Neuronal stem cell (in vitro differentiated cells): ENCODE measurements around the gene SAMD14.

Source experiments
- DNase-seq: peaks from one replicate; pipeline ENCODE4 v3.0.0-alpha.2; 2013; ENCODE audit warnings: low spot score
- H2AFZ ChIP-seq: one replicate; pipeline ENCODE4 v1.6.1; 2013; ENCODE audit warnings: mild to moderate bottlenecking, low read length, inconsistent platforms
- H2AK5ac ChIP-seq: 2 replicates; pipeline ENCODE4 v1.6.1; 2013; ENCODE audit warnings: low read depth, mild to moderate bottlenecking, inconsistent platforms, low read length, moderate library complexity, mixed read lengths
- H2BK120ac ChIP-seq: 2 replicates; pipeline ENCODE4 v1.6.1; 2013; ENCODE audit warnings: low read depth, mild to moderate bottlenecking, inconsistent platforms, low read length, moderate library complexity, mixed read lengths
- H2BK12ac ChIP-seq: one replicate; pipeline ENCODE4 v1.6.1; 2013; ENCODE audit warnings: low read length, inconsistent platforms
- H2BK15ac ChIP-seq: 2 replicates; pipeline ENCODE4 v1.6.1; 2013; ENCODE audit warnings: mild to moderate bottlenecking, low read length, inconsistent platforms, mixed read lengths
- H2BK5ac ChIP-seq: one replicate; pipeline ENCODE4 v1.6.1; 2013; ENCODE audit warnings: inconsistent platforms, mild to moderate bottlenecking, low read length, moderate library complexity
- H3K14ac ChIP-seq: one replicate; pipeline ENCODE4 v1.6.1; 2013; ENCODE audit warnings: low read length, inconsistent platforms
- H3K18ac ChIP-seq: 2 replicates; pipeline ENCODE4 v1.6.1; 2013; ENCODE audit warnings: low read length, inconsistent platforms
- H3K23ac ChIP-seq: 2 replicates; pipeline ENCODE4 v1.6.1; 2013; ENCODE audit warnings: low read depth, mild to moderate bottlenecking, mixed read lengths, low read length, inconsistent platforms; ENCODE audit not compliant: poor library complexity
- H3K27ac ChIP-seq: replicated peaks from 3 replicates; pipeline ENCODE4 v1.5.1; 2013; ENCODE audit warnings: low read length, inconsistent platforms
- H3K27me3 ChIP-seq, 3 experiments: 2 replicates each; pipeline ENCODE4 v1.6.1; 2013; ENCODE audit warnings: low read length in 3 of 3, mild to moderate bottlenecking in 2 of 3, inconsistent platforms in 1 of 3, low read depth in 1 of 3, mixed read lengths in 1 of 3, moderate library complexity in 1 of 3; ENCODE audit not compliant: control insufficient read depth in 3 of 3, insufficient read depth in 3 of 3
- H3K36me3 ChIP-seq, 2 donors: replicated peaks in 1 of 2; 2 replicates each; pipeline ENCODE4 v1.6.1; 2013; ENCODE audit warnings: low read length in 2 of 2; ENCODE audit not compliant: control insufficient read depth in 2 of 2, insufficient read depth in 2 of 2
- H3K4ac ChIP-seq: 2 replicates; pipeline ENCODE4 v1.6.1; 2013; ENCODE audit warnings: inconsistent platforms, mild to moderate bottlenecking, low read length, moderate library complexity
- H3K4me1 ChIP-seq, 2 donors: 1 replicate in 1 of 2; 2 replicates in 1 of 2; pipeline ENCODE4 v1.6.1; 2013; ENCODE audit warnings: low read length in 2 of 2, low read depth in 1 of 2; ENCODE audit not compliant: control insufficient read depth in 2 of 2, insufficient read depth in 1 of 2
- H3K4me2 ChIP-seq: one replicate; pipeline ENCODE4 v1.6.1; 2013; ENCODE audit warnings: mild to moderate bottlenecking, low read length, inconsistent platforms; ENCODE audit not compliant: insufficient read depth, poor library complexity, severe bottlenecking
- H3K4me3 ChIP-seq, 2 donors: 2 replicates each; pipeline ENCODE4 v1.5.1; 2013; ENCODE audit warnings: low read length in 2 of 2, mild to moderate bottlenecking in 2 of 2, inconsistent platforms in 1 of 2, moderate library complexity in 1 of 2
- H3K79me1 ChIP-seq: one replicate; pipeline ENCODE4 v1.6.1; 2013; ENCODE audit warnings: low read depth, mild to moderate bottlenecking, inconsistent platforms, low read length, moderate library complexity
- H3K9ac ChIP-seq: one replicate; pipeline ENCODE4 v1.6.1; 2013; ENCODE audit warnings: mild to moderate bottlenecking, low read depth, low read length, inconsistent platforms; ENCODE audit not compliant: poor library complexity
- H3K9me3 ChIP-seq, 2 donors: replicated peaks in 1 of 2; 2 replicates each; pipeline versions ENCODE3 to v1.6.1; 2013; ENCODE audit warnings: low read length in 2 of 2, mild to moderate bottlenecking in 2 of 2, inconsistent platforms in 1 of 2, low read depth in 1 of 2, mixed read lengths in 1 of 2, moderate library complexity in 1 of 2; ENCODE audit not compliant: control insufficient read depth in 2 of 2, insufficient read depth in 1 of 2
- H4K8ac ChIP-seq: one replicate; pipeline ENCODE4 v1.6.1; 2013; ENCODE audit warnings: low read depth, mild to moderate bottlenecking, inconsistent platforms, low read length, moderate library complexity
- H4K91ac ChIP-seq: one replicate; pipeline ENCODE4 v1.6.1; 2013; ENCODE audit warnings: low read length, low read depth, mild to moderate bottlenecking, inconsistent platforms; ENCODE audit not compliant: poor library complexity
- WGBS, 2 donors: extraction: QIAGEN DNeasy Blood & Tissue Kit; methylation state at CpG; one replicate each; pipeline ENCODE4 v1.1.7; 2013; ENCODE audit warnings: missing lambda C conversion rate in 2 of 2, mixed read lengths in 1 of 2; ENCODE audit not compliant: insufficient read length in 2 of 2, insufficient replicate concordance in 1 of 2; ENCODE audit errors: extremely low coverage in 2 of 2; 5-methylcytosine and 5-hydroxymethylcytosine counted together

The SAMD14 gene

DNA sequence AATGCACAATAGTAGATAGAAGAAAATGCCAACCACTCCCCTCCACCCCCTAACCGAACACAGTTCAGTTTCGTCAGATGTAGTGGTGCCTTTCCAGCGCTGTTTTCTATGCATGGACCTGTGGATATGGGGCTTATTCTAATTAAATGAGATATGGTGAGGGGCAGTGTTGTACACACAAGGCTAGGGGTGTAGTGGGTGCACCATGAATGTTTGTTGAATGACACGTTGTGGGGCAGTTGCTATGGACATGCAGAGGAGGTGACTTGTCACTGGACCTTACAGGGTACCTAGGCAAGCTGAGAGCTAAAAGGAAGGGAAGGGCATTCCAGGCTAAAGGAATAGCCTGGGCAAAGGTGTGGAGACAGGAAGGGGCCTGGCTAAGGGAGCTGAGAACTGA is 31.4 kb downstream of the SAMD14 start:
- H3K79me1 ChIP-seq: peaks cover 8% of the 10 kb centered on the region
- no peak overlapping the region for H2AFZ ChIP-seq
- DNase-seq: no peak
- no peak overlapping the region for H3K9ac ChIP-seq
- no peak overlapping the region for H3K27ac ChIP-seq
- H3K9me3 ChIP-seq: no peaks in the 10 kb centered on the region
- H3K4me1 ChIP-seq: peaks cover 24 to 27% of the 10 kb centered on the region in 2 donors
- no peak overlapping the region for H3K4me2 ChIP-seq
- H3K36me3 ChIP-seq: peaks cover 0 to 5% of the 10 kb centered on the region in 2 donors
- no peak overlapping the region for H2BK120ac ChIP-seq
- H3K4ac ChIP-seq: no peak overlapping the region
- no CpG with 5 or more reads among the region's 4 CpGs for WGBS, 2 donors
- H3K18ac ChIP-seq: no peak overlapping the region
- H3K4me3 ChIP-seq: no peak overlapping the region
- no peak overlapping the region for H3K14ac ChIP-seq
- no peak overlapping the region for H4K91ac ChIP-seq
- H2BK12ac ChIP-seq: no peak overlapping the region
- H2BK5ac ChIP-seq: no peak overlapping the region
- no peak overlapping the region for H3K23ac ChIP-seq
- H4K8ac ChIP-seq: peak overlapping the region; percentile 57
- no peak overlapping the region for H2BK15ac ChIP-seq
- H2AK5ac ChIP-seq: no peak overlapping the region
- H3K27me3 ChIP-seq: no peaks in the 10 kb centered on the region

DNA sequence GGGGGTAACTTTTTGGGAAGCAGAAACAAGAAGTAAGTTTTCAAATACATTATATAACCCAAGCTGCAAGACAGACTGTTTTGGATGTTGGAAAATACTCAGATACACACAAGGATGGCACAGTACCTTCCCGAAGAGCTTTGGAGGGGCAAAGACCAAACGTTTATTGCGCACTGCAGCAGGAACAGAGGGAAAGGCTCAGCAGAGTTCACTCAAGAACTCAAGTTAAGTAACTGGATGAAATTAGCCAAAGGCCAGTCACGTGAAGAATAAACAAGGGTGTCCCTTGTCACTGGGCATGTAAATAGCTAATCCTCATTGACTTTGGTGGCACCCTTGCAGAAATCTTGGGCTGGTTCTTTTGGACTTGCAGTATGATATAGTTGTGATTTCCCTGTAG is 32.0 kb downstream of the SAMD14 start:
- peaks cover 24 to 27% of the 10 kb centered on the region in 2 donors for H3K4me1 ChIP-seq
- no peak overlapping the region for H2BK12ac ChIP-seq
- no peak overlapping the region for H3K14ac ChIP-seq
- H3K4ac ChIP-seq: no peak overlapping the region
- H4K8ac ChIP-seq: no peak overlapping the region
- H3K4me3 ChIP-seq: no peak overlapping the region
- H3K27me3 ChIP-seq: peaks cover 0 to 4% (median 0%) of the 10 kb centered on the region in 3 experiments
- H3K9me3 ChIP-seq: no peaks in the 10 kb centered on the region
- no peak overlapping the region for H2BK15ac ChIP-seq
- no CpG with 5 or more reads among the region's 4 CpGs for WGBS, 2 donors
- no peak overlapping the region for H3K23ac ChIP-seq
- no peak overlapping the region for H2BK120ac ChIP-seq
- no peak overlapping the region for H2AK5ac ChIP-seq
- no peak for DNase-seq
- H2AFZ ChIP-seq: no peak overlapping the region
- H4K91ac ChIP-seq: no peak overlapping the region
- H3K18ac ChIP-seq: no peak overlapping the region
- H3K79me1 ChIP-seq: peaks cover 8% of the 10 kb centered on the region
- H3K4me2 ChIP-seq: no peak overlapping the region
- H3K36me3 ChIP-seq: peaks cover 0 to 5% of the 10 kb centered on the region in 2 donors
- no peak overlapping the region for H3K9ac ChIP-seq
- no peak overlapping the region for H2BK5ac ChIP-seq
- H3K27ac ChIP-seq: no peak overlapping the region

DNA sequence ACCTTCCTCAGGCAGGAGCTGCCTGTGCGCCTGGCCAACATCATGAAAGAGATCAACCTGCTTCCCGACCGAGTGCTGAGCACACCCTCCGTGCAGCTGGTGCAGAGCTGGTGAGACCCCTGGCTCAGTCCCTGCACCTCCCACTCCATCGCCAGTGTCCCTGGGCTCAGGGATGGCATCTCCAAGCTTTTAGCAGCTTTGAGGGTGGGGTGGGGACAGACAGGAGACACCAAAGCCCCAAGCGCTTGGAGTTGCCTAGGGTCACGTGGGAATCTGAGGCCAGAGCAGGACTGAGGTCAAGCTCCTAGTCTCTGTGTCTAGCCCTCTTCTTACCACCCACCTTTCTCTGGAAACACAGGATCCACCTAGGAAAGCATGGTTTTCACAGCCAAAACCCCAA is 32.5 kb downstream of the SAMD14 start:
- Histone ChIP-seq H3K4ac (no peak overlapping the region), H2AFZ (no peak overlapping the region), H2BK120ac (no peak overlapping the region), H3K4me2 (no peak overlapping the region), H3K27ac (no peak overlapping the region), H3K23ac (no peak overlapping the region), H3K27me3 (peaks cover 0 to 4% (median 0%) of the 10 kb centered on the region in 3 experiments), H2BK5ac (no peak overlapping the region), H3K14ac (no peak overlapping the region), H2BK12ac (no peak overlapping the region), H3K79me1 (peaks cover 8% of the 10 kb centered on the region), H4K91ac (no peak overlapping the region), H3K18ac (no peak overlapping the region), H2BK15ac (no peak overlapping the region), H2AK5ac (no peak overlapping the region), H4K8ac (no peak overlapping the region), H3K9ac (no peak overlapping the region), H3K36me3 (peaks cover 0 to 5% of the 10 kb centered on the region in 2 donors), H3K4me1 (peaks cover 24 to 27% of the 10 kb centered on the region in 2 donors), H3K9me3 (no peaks in the 10 kb centered on the region), H3K4me3 (no peak overlapping the region)
- no CpG with 5 or more reads among the region's 7 CpGs for WGBS, 2 donors
- no peak for DNase-seq

DNA sequence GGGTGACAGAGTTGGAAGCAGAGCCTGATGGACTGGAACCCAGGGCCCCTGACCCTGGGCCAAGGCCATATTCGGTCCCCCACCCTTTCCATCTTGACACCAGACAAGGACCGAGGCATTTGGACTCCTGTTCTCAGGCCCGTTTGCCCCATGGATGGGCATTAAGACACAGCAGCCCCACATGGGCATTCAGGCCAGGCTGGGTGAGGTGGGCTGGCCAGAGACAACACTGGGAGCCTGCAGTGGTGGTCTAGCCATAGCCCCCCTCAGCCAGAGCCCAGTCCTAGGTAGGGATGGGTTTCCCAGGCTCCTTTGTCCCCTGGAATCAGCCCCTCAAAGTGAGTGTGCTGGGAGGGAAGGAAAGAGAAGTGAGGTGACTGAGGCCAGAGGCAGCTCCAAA is 33.2 kb downstream of the SAMD14 start:
- peak overlapping the region; percentile 91 for H2AK5ac ChIP-seq
- DNase-seq: no peak
- no peak overlapping the region for H2AFZ ChIP-seq
- H3K4me3 ChIP-seq: no peak overlapping the region
- H3K27ac ChIP-seq: no peak overlapping the region
- no peaks in the 10 kb centered on the region for H3K9me3 ChIP-seq
- H2BK120ac ChIP-seq: no peak overlapping the region
- H3K18ac ChIP-seq: no peak overlapping the region
- H4K91ac ChIP-seq: no peak overlapping the region
- peaks cover 6% of the 10 kb centered on the region for H3K79me1 ChIP-seq
- no peak overlapping the region for H3K14ac ChIP-seq
- peak overlapping the region; percentile 0 for H2BK5ac ChIP-seq
- WGBS, 2 donors: no CpG with 5 or more reads among the region's 3 CpGs
- H2BK15ac ChIP-seq: no peak overlapping the region
- no peak overlapping the region for H2BK12ac ChIP-seq
- H3K4me1 ChIP-seq: peaks cover 19 to 21% of the 10 kb centered on the region in 2 donors
- no peak overlapping the region for H3K4ac ChIP-seq
- H3K4me2 ChIP-seq: no peak overlapping the region
- peaks cover 0 to 4% (median 0%) of the 10 kb centered on the region in 3 experiments for H3K27me3 ChIP-seq
- peaks cover 0 to 5% of the 10 kb centered on the region in 2 donors for H3K36me3 ChIP-seq
- peak overlapping the region; percentile 45 for H3K9ac ChIP-seq
- H4K8ac ChIP-seq: no peak overlapping the region
- H3K23ac ChIP-seq: no peak overlapping the region
